ENCODE measurements around the gene BCL11A.

- TF ChIP-seq EGR1 (IDR thresholded peaks at IDR 0.05) (no peak), ZBTB7A (IDR thresholded peaks at IDR 0.05; ENCODE audit: low read depth) (no peak), YY1 (IDR thresholded peaks at IDR 0.05; ENCODE audit: low read depth) (no peak), REST (IDR thresholded peaks at IDR 0.05; ENCODE audit: low read depth) (no peak), EP300 (IDR thresholded peaks at IDR 0.05; ENCODE audit: borderline replicate concordance) (no peak), TCF12 (IDR thresholded peaks at IDR 0.05; ENCODE audit: low read depth) (no peak), RAD21 (IDR thresholded peaks at IDR 0.05; ENCODE audit: low read depth) (no peak), TAF1 (IDR thresholded peaks at IDR 0.05; ENCODE audit: low read depth) (no peak), CEBPB (IDR thresholded peaks at IDR 0.05) (no peak), CREB1 (IDR thresholded peaks at IDR 0.05; ENCODE audit: low read depth) (no peak), MAX (IDR thresholded peaks at IDR 0.05) (no peak)
Measured at GRCh38 chr2:60602828-60603532, 49.5 kb upstream of the BCL11A start.

Data from Ishikawa (cell line).